NT2/D1 (cell line): Measurements from ENCODE around the gene MCU.

ENCODE experiments used
- SUZ12 ChIP-seq: IDR thresholded peaks from 2 replicates; pipeline ENCODE4 v1.6.1; 2011; ENCODE audit not compliant: insufficient read length, insufficient read depth; ENCODE audit errors: extremely low read depth
- YY1 ChIP-seq: IDR thresholded peaks from 2 replicates; pipeline ENCODE4 v1.6.1; 2011; ENCODE audit not compliant: insufficient read length, insufficient read depth
- ZNF274 ChIP-seq: IDR thresholded peaks from 2 replicates; pipeline ENCODE4 v1.6.1; 2011; ENCODE audit warnings: mild to moderate bottlenecking, low read depth, low read length

DNA sequence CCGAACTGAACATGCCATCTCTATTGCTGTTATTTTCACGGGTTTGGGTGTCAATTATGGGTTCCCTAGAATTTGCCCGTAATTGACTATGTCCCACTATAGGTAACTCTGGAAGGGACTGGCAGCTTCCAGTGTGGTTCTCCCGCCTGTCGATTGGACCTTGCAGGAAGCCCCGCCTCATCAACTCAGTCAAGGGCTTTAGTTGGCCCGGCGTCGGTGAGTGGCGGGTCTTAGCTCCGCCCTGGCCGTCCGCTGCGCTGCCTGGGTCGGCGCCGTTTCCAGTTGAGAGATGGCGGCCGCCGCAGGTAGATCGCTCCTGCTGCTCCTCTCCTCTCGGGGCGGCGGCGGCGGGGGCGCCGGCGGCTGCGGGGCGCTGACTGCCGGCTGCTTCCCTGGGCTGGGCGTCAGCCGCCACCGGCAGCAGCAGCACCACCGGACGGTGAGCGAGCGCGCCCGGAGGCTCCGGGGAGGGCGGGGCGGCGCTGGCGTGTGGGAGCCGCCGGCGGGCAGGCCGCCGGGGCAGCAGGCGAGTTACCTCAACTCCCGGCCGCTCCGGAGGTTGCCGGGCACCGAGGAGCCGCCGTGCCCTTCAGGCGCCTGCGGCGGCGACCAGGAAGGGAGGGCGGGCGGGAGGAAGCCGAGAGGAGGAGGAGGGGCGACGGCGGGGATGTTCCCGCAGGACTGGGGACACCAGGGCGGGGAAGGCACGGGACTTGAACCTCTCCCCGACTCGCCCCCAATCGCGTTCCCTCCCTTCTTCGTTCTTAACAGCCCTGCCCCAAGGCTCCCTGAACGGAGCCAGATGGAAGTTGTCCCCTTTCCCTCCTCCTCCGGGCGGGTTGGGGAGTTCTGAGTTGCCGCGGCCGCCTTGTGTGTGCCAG, at the start of gene MCU:
- TF ChIP-seq YY1, result no peak
- no peak for TF ChIP-seq ZNF274
- no peak for TF ChIP-seq SUZ12
